GM18505 (cell line): Measurements from ENCODE around the gene MRC1.

Experiments used
- ATAC-seq: cut with Tn5 transposase; IDR thresholded peaks from one replicate; pipeline ENCODE4 v1.9.1; 2021; ENCODE audit not compliant: unreplicated experiment
- POLR2A ChIP-seq: IDR thresholded peaks from 4 replicates; pipeline ENCODE4 v1.6.1; 2011; ENCODE audit warnings: borderline replicate concordance; ENCODE audit not compliant: insufficient read depth, insufficient read length; ENCODE audit errors: extremely low read depth

MRC1 gene

GRCh38 chr10:17814973-17815372 lies 5.8 kb downstream of the MRC1 start:
- ATAC-seq, result no peak
- TF ChIP-seq POLR2A, result no peak

- TF ChIP-seq POLR2A, result no peak
- ATAC-seq, result no peak
Measured at GRCh38 chr10:17816199-17816598, 7.1 kb downstream of the MRC1 start.

- no peak for ATAC-seq
- TF ChIP-seq POLR2A, result no peak
Measured at GRCh38 chr10:17817316-17817715, 8.2 kb downstream of the MRC1 start.

GRCh38 chr10:17817790-17818189 lies 8.6 kb downstream of the MRC1 start:
- TF ChIP-seq POLR2A, result no peak
- ATAC-seq, result no peak

GRCh38 chr10:17819836-17820235 lies 10.7 kb downstream of the MRC1 start:
- no peak for TF ChIP-seq POLR2A
- no peak for ATAC-seq

- no peak for TF ChIP-seq POLR2A
- ATAC-seq, result no peak
Measured at GRCh38 chr10:17820943-17821342, 11.8 kb downstream of the MRC1 start.

- no peak for ATAC-seq
Measured at GRCh38 chr10:17821893-17822292, 12.7 kb downstream of the MRC1 start.

GRCh38 chr10:17831341-17831740 lies 22.2 kb downstream of the MRC1 start:
- TF ChIP-seq POLR2A, result no peak
- ATAC-seq, result no peak

More at GRCh38 chr10:17821893-17822292, 12.7 kb downstream of the MRC1 start:
- no peak for TF ChIP-seq POLR2A

- ATAC-seq, result no peak
- no peak for TF ChIP-seq POLR2A
Measured at GRCh38 chr10:17831896-17832295, 22.7 kb downstream of the MRC1 start.

- TF ChIP-seq POLR2A, result no peak
- ATAC-seq, result no peak
Measured at GRCh38 chr10:17833656-17834055, 24.5 kb downstream of the MRC1 start.

- TF ChIP-seq POLR2A, result no peak
- ATAC-seq, result no peak
Measured at GRCh38 chr10:17835688-17836087, 26.5 kb downstream of the MRC1 start.

GRCh38 chr10:17836942-17837341 lies 27.8 kb downstream of the MRC1 start:
- ATAC-seq, result no peak
- no peak for TF ChIP-seq POLR2A

GRCh38 chr10:17838080-17838648 lies 29.0 kb downstream of the MRC1 start:
- no peak for ATAC-seq
- TF ChIP-seq POLR2A, result no peak

GRCh38 chr10:17841050-17841449 lies 31.9 kb downstream of the MRC1 start:
- ATAC-seq, result no peak
- TF ChIP-seq POLR2A, result no peak

- TF ChIP-seq POLR2A, result no peak
- ATAC-seq, result no peak
Measured at GRCh38 chr10:17842641-17843040, 33.5 kb downstream of the MRC1 start.
